Osteocyte (in vitro differentiated cells): ENCODE data around the gene NAT10. TPM values are rescaled to one million over a fixed set of nuclear protein-coding genes. Genes with fewer than 3 reads are reported as not detected.

Source experiments
- DNase-seq: peaks from one replicate; pipeline ENCODE4 v3.0.0; 2021; ENCODE audit warnings: mixed read lengths; ENCODE audit not compliant: unreplicated experiment; ENCODE audit errors: extremely low spot score
- H3K27ac Mint-ChIP-seq: one replicate; pipeline ENCODE4 v1.8.0; 2021; ENCODE audit warnings: mild to moderate bottlenecking, mixed read lengths; ENCODE audit not compliant: unreplicated experiment
- H3K27me3 Mint-ChIP-seq: one replicate; pipeline ENCODE4 v1.8.0; 2021; ENCODE audit warnings: mixed read lengths; ENCODE audit not compliant: unreplicated experiment
- H3K36me3 Mint-ChIP-seq: one replicate; pipeline ENCODE4 v1.8.0; 2021; ENCODE audit warnings: mixed read lengths; ENCODE audit not compliant: unreplicated experiment
- H3K4me1 Mint-ChIP-seq: one replicate; pipeline ENCODE4 v1.8.0; 2021; ENCODE audit warnings: mixed read lengths; ENCODE audit not compliant: unreplicated experiment
- H3K4me3 Mint-ChIP-seq: one replicate; pipeline ENCODE4 v1.8.0; 2021; ENCODE audit warnings: mild to moderate bottlenecking, moderate library complexity, mixed read lengths; ENCODE audit not compliant: unreplicated experiment
- H3K9me3 Mint-ChIP-seq: one replicate; pipeline ENCODE4 v1.8.0; 2021; ENCODE audit warnings: mixed read lengths; ENCODE audit not compliant: unreplicated experiment
- CTCF ChIP-seq: fragments of 200-600 bp; sonication (generic); IDR thresholded peaks from 2 replicates; pipeline ENCODE4 v1.5.0; 2021; ENCODE audit warnings: antibody characterized with exemption, mild to moderate bottlenecking, moderate library complexity
- total RNA-seq: library from RNA; stranded (reverse); gene quantifications from 2 replicates; pipeline ENCODE4 v1.2.1, GENCODE V29; 2021

NAT10 gene
- total RNA-seq, 1 donor from 2014 or later, result 38.6 TPM

- H3K36me3 Mint-ChIP-seq, result no peaks in the 10 kb centered on the region
- H3K4me3 Mint-ChIP-seq, result no peak overlapping the region
- DNase-seq, result no peak
- no peaks in the 10 kb centered on the region for H3K4me1 Mint-ChIP-seq
- no peak overlapping the region for H3K27ac Mint-ChIP-seq
- TF ChIP-seq CTCF, result no peak
- no peaks in the 10 kb centered on the region for H3K9me3 Mint-ChIP-seq
- H3K27me3 Mint-ChIP-seq, result no peaks in the 10 kb centered on the region
Measured at GRCh38 chr11:34161361-34161760, 55.9 kb downstream of the NAT10 start.

GRCh38 chr11:34161812-34162492, 56.5 kb downstream of the NAT10 start:
- Mint-ChIP-seq H3K9me3 (no peaks in the 10 kb centered on the region), H3K4me3 (no peak overlapping the region), H3K27me3 (no peaks in the 10 kb centered on the region), H3K4me1 (no peaks in the 10 kb centered on the region), H3K27ac (no peak overlapping the region), H3K36me3 (no peaks in the 10 kb centered on the region)
- no peak for DNase-seq
- no peak for TF ChIP-seq CTCF

DNA sequence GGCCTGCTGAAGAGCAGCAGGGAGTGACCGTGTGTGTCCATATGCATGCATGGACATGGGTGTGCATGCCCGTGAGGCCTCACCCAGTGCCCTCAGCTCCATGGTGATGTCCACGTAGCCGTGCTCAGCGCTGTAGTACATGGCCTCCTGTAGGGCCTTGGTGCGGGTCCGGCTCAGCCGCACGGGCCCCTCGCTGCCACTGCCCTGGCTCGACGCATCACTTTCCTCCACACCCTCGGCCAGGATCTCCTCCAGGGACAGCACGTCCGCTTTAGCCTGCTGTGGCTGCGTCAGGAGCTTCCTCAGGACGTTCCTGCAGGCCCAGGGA, 57.0 kb downstream of the NAT10 start:
- H3K27ac Mint-ChIP-seq, result no peak overlapping the region
- no peak for TF ChIP-seq CTCF
- no peak overlapping the region for H3K4me3 Mint-ChIP-seq
- H3K36me3 Mint-ChIP-seq, result no peaks in the 10 kb centered on the region
- H3K9me3 Mint-ChIP-seq, result no peaks in the 10 kb centered on the region
- DNase-seq, result no peak
- H3K27me3 Mint-ChIP-seq, result no peaks in the 10 kb centered on the region
- H3K4me1 Mint-ChIP-seq, result no peaks in the 10 kb centered on the region

GRCh38 chr11:34162856-34163255, 57.4 kb downstream of the NAT10 start:
- no peaks in the 10 kb centered on the region for H3K9me3 Mint-ChIP-seq
- H3K27me3 Mint-ChIP-seq, result no peaks in the 10 kb centered on the region
- no peak for DNase-seq
- no peaks in the 10 kb centered on the region for H3K36me3 Mint-ChIP-seq
- TF ChIP-seq CTCF, result no peak
- no peak overlapping the region for H3K27ac Mint-ChIP-seq
- H3K4me1 Mint-ChIP-seq, result no peaks in the 10 kb centered on the region
- no peak overlapping the region for H3K4me3 Mint-ChIP-seq

DNA sequence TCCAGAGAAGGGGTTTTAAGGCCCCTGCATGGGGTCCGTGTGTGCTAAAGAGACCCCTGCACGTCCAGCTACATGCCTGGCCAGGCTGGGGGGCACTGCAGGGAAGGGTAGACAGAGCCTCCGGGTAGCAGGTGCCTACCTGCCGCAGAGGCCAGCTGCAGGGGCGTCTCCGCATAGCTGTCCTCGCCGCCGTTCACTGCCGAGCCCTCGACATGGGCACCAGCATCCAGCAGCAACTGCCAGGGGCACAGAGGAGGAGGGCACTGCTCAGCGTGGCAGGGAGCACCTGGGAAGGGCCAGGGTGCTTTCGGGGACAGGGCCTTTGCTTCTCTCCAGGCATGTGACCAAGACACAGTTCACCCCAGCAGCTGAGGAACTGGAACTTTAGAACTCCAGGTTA, 59.7 kb downstream of the NAT10 start:
- no peaks in the 10 kb centered on the region for H3K27me3 Mint-ChIP-seq
- no peaks in the 10 kb centered on the region for H3K36me3 Mint-ChIP-seq
- no peaks in the 10 kb centered on the region for H3K9me3 Mint-ChIP-seq
- no peak overlapping the region for H3K27ac Mint-ChIP-seq
- H3K4me1 Mint-ChIP-seq, result no peaks in the 10 kb centered on the region
- TF ChIP-seq CTCF, result no peak
- DNase-seq, result no peak
- no peak overlapping the region for H3K4me3 Mint-ChIP-seq
